GM18858 (cell line): ENCODE results near the gene DLX4.

ENCODE experiments used
- ATAC-seq: cut with Tn5 transposase; IDR thresholded peaks from one replicate; pipeline ENCODE4 v1.9.1; 2021; ENCODE audit not compliant: unreplicated experiment

Gene DLX4

GRCh38 chr17:50003911-50004310, 34.9 kb downstream of the DLX4 start:
- ATAC-seq, result no peak

GRCh38 chr17:50009282-50009681, 40.3 kb downstream of the DLX4 start:
- ATAC-seq, result no peak

GRCh38 chr17:50013079-50013478, 44.1 kb downstream of the DLX4 start:
- ATAC-seq, result no peak

GRCh38 chr17:50014471-50015088, 45.6 kb downstream of the DLX4 start:
- ATAC-seq, result no peak

- ATAC-seq, result no peak
Observed at GRCh38 chr17:50015146-50015545, 46.2 kb downstream of the DLX4 start.

GRCh38 chr17:50018909-50019308, 49.9 kb downstream of the DLX4 start:
- ATAC-seq, result no peak

- no peak for ATAC-seq
Observed at GRCh38 chr17:50020841-50021599, 52.0 kb downstream of the DLX4 start.

- ATAC-seq, result no peak
Observed at GRCh38 chr17:50021681-50022370, 52.8 kb downstream of the DLX4 start.

- no peak for ATAC-seq
Observed at GRCh38 chr17:50022463-50023130, 53.6 kb downstream of the DLX4 start.

GRCh38 chr17:50023520-50023919, 54.5 kb downstream of the DLX4 start:
- ATAC-seq, result no peak
